Stomach smooth muscle (tissue), 2 donors: Measurements from ENCODE around the gene TROAP.

Experiments used
- H3K27ac ChIP-seq: one replicate; pipeline ENCODE4 v1.7.0; 2013; ENCODE audit warnings: mild to moderate bottlenecking, low read length, inconsistent platforms
- H3K27me3 ChIP-seq, 2 donors: one replicate each; pipeline ENCODE4 v1.7.0; 2013; ENCODE audit warnings: low read length in 2 of 2; ENCODE audit not compliant: insufficient read depth in 2 of 2, control insufficient read depth in 1 of 2
- H3K36me3 ChIP-seq, 2 donors: one replicate each; pipeline ENCODE4 v1.7.0; 2013; ENCODE audit warnings: low read length in 2 of 2; ENCODE audit not compliant: control insufficient read depth in 2 of 2, insufficient read depth in 2 of 2
- H3K4me1 ChIP-seq: one replicate; pipeline ENCODE4 v1.7.0; 2013; ENCODE audit warnings: low read length; ENCODE audit not compliant: control insufficient read depth, insufficient read depth
- H3K4me3 ChIP-seq, 2 donors: one replicate each; pipeline ENCODE4 v1.7.0; 2013; ENCODE audit warnings: low read length in 2 of 2
- H3K9ac ChIP-seq, 2 donors: one replicate each; pipeline ENCODE4 v1.7.0; 2013; ENCODE audit warnings: low read length in 2 of 2, mild to moderate bottlenecking in 1 of 2
- H3K9me3 ChIP-seq, 2 donors: one replicate each; pipeline ENCODE4 v1.7.0; 2013; ENCODE audit warnings: low read length in 2 of 2; ENCODE audit not compliant: control insufficient read depth in 2 of 2
- donor health status: healthy.
- donor health status: Pancreatic carcinoma.

TROAP gene

GRCh38 chr12:49295082-49295936 lies 27.7 kb upstream of the TROAP start, which contains the start of gene PRPH:
Gene PRPH, plus strand, starts transcription at chr12:49295147. Its CDS starts 54 bp downstream, at chr12:49295201.
- Histone ChIP-seq H3K4me1 (peaks cover 24% of the 10 kb centered on the region), H3K27ac (no peak within 1 kb of the TSS), H3K36me3 (no peaks in the 10 kb centered on the region), H3K27me3 (peaks cover 42% of the 10 kb centered on the region in 2 donors), H3K9ac (no peak within 1 kb of the TSS), H3K9me3 (no peaks in the 10 kb centered on the region), H3K4me3 (peak within 1 kb of the TSS in 1 of 2 donors; percentile 8)

GRCh38 chr12:49296034-49296835 lies 26.8 kb upstream of the TROAP start:
- Histone ChIP-seq H3K4me3 (peak overlapping the region; percentile 40 to 55), H3K36me3 (no peaks in the 10 kb centered on the region), H3K9ac (no peak overlapping the region), H3K9me3 (no peaks in the 10 kb centered on the region), H3K27ac (no peak overlapping the region), H3K4me1 (peaks cover 24% of the 10 kb centered on the region), H3K27me3 (peaks cover 45% of the 10 kb centered on the region in 2 donors)

- Histone ChIP-seq H3K36me3 (no peaks in the 10 kb centered on the region), H3K9ac (no peak overlapping the region), H3K27ac (no peak overlapping the region), H3K4me3 (peak overlapping the region; percentile 40 to 55), H3K27me3 (peaks cover 45 to 47% of the 10 kb centered on the region in 2 donors), H3K9me3 (no peaks in the 10 kb centered on the region), H3K4me1 (peaks cover 24% of the 10 kb centered on the region)
These were observed 26.0 kb upstream of the TROAP start for GRCh38 chr12:49296836-49297694.

GRCh38 chr12:49297695-49298060 lies 25.4 kb upstream of the TROAP start:
- no peak overlapping the region for H3K9ac ChIP-seq
- no peaks in the 10 kb centered on the region for H3K36me3 ChIP-seq
- peaks cover 45 to 47% of the 10 kb centered on the region in 2 donors for H3K27me3 ChIP-seq
- H3K4me1 ChIP-seq: peaks cover 24% of the 10 kb centered on the region
- H3K4me3 ChIP-seq: no peak overlapping the region
- H3K27ac ChIP-seq: no peak overlapping the region
- H3K9me3 ChIP-seq: no peaks in the 10 kb centered on the region

GRCh38 chr12:49298160-49298559 lies 24.9 kb upstream of the TROAP start:
- peaks cover 23% of the 10 kb centered on the region for H3K4me1 ChIP-seq
- H3K36me3 ChIP-seq: no peaks in the 10 kb centered on the region
- H3K9me3 ChIP-seq: no peaks in the 10 kb centered on the region
- peaks cover 45 to 47% of the 10 kb centered on the region in 2 donors for H3K27me3 ChIP-seq
- no peak overlapping the region for H3K9ac ChIP-seq
- no peak overlapping the region for H3K27ac ChIP-seq
- H3K4me3 ChIP-seq: no peak overlapping the region

GRCh38 chr12:49301760-49302159 lies 21.3 kb upstream of the TROAP start:
- Histone ChIP-seq H3K4me1 (peaks cover 6% of the 10 kb centered on the region), H3K36me3 (no peaks in the 10 kb centered on the region), H3K4me3 (no peak overlapping the region), H3K9me3 (no peaks in the 10 kb centered on the region), H3K27ac (no peak overlapping the region), H3K27me3 (peaks cover 23 to 26% of the 10 kb centered on the region in 2 donors), H3K9ac (no peak overlapping the region)

GRCh38 chr12:49304161-49304560 lies 18.9 kb upstream of the TROAP start:
- Histone ChIP-seq H3K36me3 (no peaks in the 10 kb centered on the region), H3K9me3 (no peaks in the 10 kb centered on the region), H3K4me3 (no peak overlapping the region), H3K27ac (no peak overlapping the region), H3K4me1 (no peaks in the 10 kb centered on the region), H3K27me3 (peaks cover 3 to 8% of the 10 kb centered on the region in 2 donors), H3K9ac (no peak overlapping the region)

GRCh38 chr12:49305762-49306510 lies 17.1 kb upstream of the TROAP start:
- no peaks in the 10 kb centered on the region for H3K9me3 ChIP-seq
- H3K27me3 ChIP-seq: peaks cover 2 to 7% of the 10 kb centered on the region in 2 donors
- no peak overlapping the region for H3K27ac ChIP-seq
- H3K36me3 ChIP-seq: no peaks in the 10 kb centered on the region
- H3K4me1 ChIP-seq: no peaks in the 10 kb centered on the region
- H3K9ac ChIP-seq: no peak overlapping the region
- no peak overlapping the region for H3K4me3 ChIP-seq

- no peaks in the 10 kb centered on the region for H3K9me3 ChIP-seq
These were observed 13.7 kb upstream of the TROAP start for GRCh38 chr12:49309386-49309785.

More at GRCh38 chr12:49309386-49309785, 13.7 kb upstream of the TROAP start:
- Histone ChIP-seq H3K9ac (no peak overlapping the region), H3K36me3 (no peaks in the 10 kb centered on the region), H3K27me3 (no peaks in the 10 kb centered on the region), H3K27ac (no peak overlapping the region), H3K4me1 (no peaks in the 10 kb centered on the region), H3K4me3 (no peak overlapping the region)
